OCI-LY7 (cell line): Measurements from ENCODE around the gene PPM1J. TPM values are rescaled to one million over a fixed set of nuclear protein-coding genes. Genes with fewer than 3 reads are reported as not detected.

Experiments used
- BruUV-seq: library from RNA; stranded (reverse); fragments of 400-500 nt; replicated peaks from 2 replicates; lab custom pipeline; 2021; lab: Mats Ljungman, UMichigan
- CTCF ChIA-PET: fragments of 300-600 bp; sonication (Branson Sonifier 250); formaldehyde crosslinking; loops from one replicate; lab custom pipeline; 2022; ENCODE audit warnings: antibody characterized with exemption; ENCODE audit not compliant: unreplicated experiment; lab: Charles Lee
- POLR2A ChIA-PET: fragments of 300-600 bp; sonication (Branson Sonifier 250); formaldehyde crosslinking; loops from one replicate; lab custom pipeline; 2022; ENCODE audit warnings: antibody characterized with exemption; lab: Charles Lee
- DNase-seq: peaks from one replicate; pipeline ENCODE4 v3.0.0-alpha.2; 2015; ENCODE audit warnings: low spot score
- H2AFZ ChIP-seq: fragments of 200-600 bp; sonication (generic), shearing (Covaris generic); 2 replicates; pipeline ENCODE4 v1.6.1; 2014; ENCODE audit warnings: mild to moderate bottlenecking, antibody characterized with exemption, low read length, moderate library complexity
- H3K27ac ChIP-seq: fragments of 200-600 bp; sonication (generic); 2 replicates; pipeline ENCODE4 v1.5.1; 2014; ENCODE audit warnings: mixed run types, low read depth, mild to moderate bottlenecking, moderate library complexity, low read length, inconsistent platforms; ENCODE audit not compliant: poor library complexity, severe bottlenecking
- H3K36me3 ChIP-seq: fragments of 200-600 bp; sonication (generic); 2 replicates; pipeline ENCODE4 v1.6.1; 2014; ENCODE audit warnings: mild to moderate bottlenecking, antibody characterized with exemption, low read length, moderate library complexity, mixed read lengths; ENCODE audit not compliant: insufficient read depth
- H3K4me1 ChIP-seq: fragments of 200-600 bp; sonication (generic); 2 replicates; pipeline ENCODE4 v1.5.1; 2014; ENCODE audit warnings: mild to moderate bottlenecking, low read length; ENCODE audit not compliant: insufficient read depth, poor library complexity, severe bottlenecking
- H3K4me2 ChIP-seq: fragments of 200-600 bp; sonication (generic); 2 replicates; pipeline ENCODE4 v1.6.1; 2014; ENCODE audit warnings: mild to moderate bottlenecking, low read length
- H3K4me3 ChIP-seq: fragments of 200-600 bp; sonication (generic); 2 replicates; pipeline ENCODE4 v1.5.1; 2014; ENCODE audit warnings: mild to moderate bottlenecking, low read depth, low read length; ENCODE audit not compliant: poor library complexity, severe bottlenecking
- H3K79me2 ChIP-seq: fragments of 200-600 bp; sonication (generic); 2 replicates; pipeline ENCODE4 v1.6.1; 2016; ENCODE audit warnings: low read depth, mild to moderate bottlenecking, low read length, moderate library complexity, mixed read lengths; ENCODE audit not compliant: insufficient read depth
- H3K9me2 ChIP-seq: fragments of 200-600 bp; sonication (generic); 2 replicates; pipeline ENCODE4 v1.6.1; 2016; ENCODE audit warnings: mild to moderate bottlenecking, low read length, mixed read lengths; ENCODE audit not compliant: insufficient read depth
- H3K9me3 ChIP-seq: fragments of 200-600 bp; sonication (generic); 2 replicates; pipeline ENCODE4 v1.6.1; 2014; ENCODE audit warnings: mild to moderate bottlenecking, mixed run types, low read length, mixed read lengths
- H4K20me1 ChIP-seq: fragments of 200-600 bp; sonication (generic); 2 replicates; pipeline ENCODE4 v1.6.1; 2014; ENCODE audit warnings: mild to moderate bottlenecking, antibody characterized with exemption, low read length, moderate library complexity, mixed read lengths; ENCODE audit not compliant: insufficient read depth
- CTCF ChIP-seq: fragments of 200-600 bp; sonication (generic); conservative IDR thresholded peaks from 2 replicates; pipeline ENCODE4 v1.5.1; 2014; ENCODE audit warnings: mild to moderate bottlenecking, antibody characterized with exemption, low read length, moderate library complexity, mixed read lengths
- EZH2phosphoT487 ChIP-seq: fragments of 200-600 bp; sonication (generic); IDR thresholded peaks from 2 replicates; pipeline ENCODE4 v1.6.1; 2018; ENCODE audit warnings: low read depth, borderline replicate concordance, mild to moderate bottlenecking, mixed run types, antibody characterized with exemption, low read length, moderate library complexity, mixed read lengths
- intact Hi-C: fragments of 100-400 bp; cut with micrococcal nuclease; formaldehyde crosslinking; loops from one replicate; pipeline ENCODE4 v1.10.0; 2022; ENCODE audit not compliant: unreplicated experiment
- total RNA-seq, 2 experiments: library from RNA; depleted of rRNA in 1 of 2; stranded (reverse); fragments of >200 nt in 1 of 2; shearing (Covaris generic) in 1 of 2; gene quantifications; 2 replicates each; pipeline ENCODE4 v1.2.3, GENCODE V29; 2014 to 2022

The PPM1J gene
- total RNA-seq, 2 experiments from 2014 or later: 1.5 to 4.2 TPM

GRCh38 chr1:112694363-112694929, 20.7 kb downstream of the PPM1J start:
- no peak overlapping the region for H3K27ac ChIP-seq
- no peaks in the 10 kb centered on the region for H3K36me3 ChIP-seq
- ChIA-PET CTCF (no interaction called here), POLR2A (interaction anchor here (0.6 kb wide), 1 partner anchor 25 kb away, joined by 3 read pairs; no protein-coding TSS in a partner anchor)
- DNase-seq: no peak
- intact Hi-C loops: no loop called here
- TF ChIP-seq EZH2phosphoT487 (no peak), CTCF (no peak)
- H3K79me2 ChIP-seq: no peaks in the 10 kb centered on the region
- no peaks in the 10 kb centered on the region for H4K20me1 ChIP-seq
- H3K4me1 ChIP-seq: peaks cover 10% of the 10 kb centered on the region
- H2AFZ ChIP-seq: no peak overlapping the region
- no TSS peak for BruUV-seq
- no peak overlapping the region for H3K4me3 ChIP-seq
- H3K9me2 ChIP-seq: no peaks in the 10 kb centered on the region
- no peaks in the 10 kb centered on the region for H3K9me3 ChIP-seq
- no peak overlapping the region for H3K4me2 ChIP-seq

- intact Hi-C loops: no loop called here
- Histone ChIP-seq H3K9me3 (no peaks in the 10 kb centered on the region), H3K4me2 (no peak overlapping the region), H3K27ac (no peak overlapping the region), H2AFZ (no peak overlapping the region), H3K4me1 (peaks cover 3% of the 10 kb centered on the region), H3K9me2 (no peaks in the 10 kb centered on the region), H3K4me3 (no peak overlapping the region), H3K79me2 (no peaks in the 10 kb centered on the region), H4K20me1 (no peaks in the 10 kb centered on the region), H3K36me3 (no peaks in the 10 kb centered on the region)
- DNase-seq: no peak
- CTCF ChIA-PET: no interaction called here
- POLR2A ChIA-PET: interaction anchor here (0.6 kb wide), 1 partner anchor 24 kb away, joined by 3 read pairs; no protein-coding TSS in a partner anchor
- no TSS peak for BruUV-seq
- TF ChIP-seq CTCF (no peak), EZH2phosphoT487 (no peak)
These were observed 21.3 kb downstream of the PPM1J start for GRCh38 chr1:112693821-112694220.

GRCh38 chr1:112692681-112693080, 22.5 kb downstream of the PPM1J start:
- H3K27ac ChIP-seq: no peak overlapping the region
- H3K4me2 ChIP-seq: no peak overlapping the region
- no peaks in the 10 kb centered on the region for H3K79me2 ChIP-seq
- CTCF ChIA-PET: no interaction called here
- no peaks in the 10 kb centered on the region for H4K20me1 ChIP-seq
- intact Hi-C loops: no loop called here
- no peaks in the 10 kb centered on the region for H3K9me3 ChIP-seq
- no peak overlapping the region for H2AFZ ChIP-seq
- H3K4me1 ChIP-seq: no peaks in the 10 kb centered on the region
- no TSS peak for BruUV-seq
- no peak overlapping the region for H3K4me3 ChIP-seq
- no peaks in the 10 kb centered on the region for H3K36me3 ChIP-seq
- H3K9me2 ChIP-seq: no peaks in the 10 kb centered on the region
- TF ChIP-seq CTCF (no peak), EZH2phosphoT487 (no peak)
- POLR2A ChIA-PET: no interaction called here
- no peak for DNase-seq
